PFSK-1 (cell line): ENCODE data around the gene LARP1.

Source experiments
- POLR2AphosphoS5 ChIP-seq: IDR thresholded peaks from 2 replicates; pipeline ENCODE4 v1.6.1; 2012; ENCODE audit warnings: low read depth, mild to moderate bottlenecking, control low read depth, low read length, moderate library complexity
- REST ChIP-seq, 2 experiments: IDR thresholded peaks; 2 replicates each; pipeline versions ENCODE4 v1.6.1 to v1.8.0; 2011 to 2012; ENCODE audit warnings: low read depth in 2 of 2, low read length in 2 of 2, control low read depth in 1 of 2, inconsistent platforms in 1 of 2, mild to moderate bottlenecking in 1 of 2, moderate library complexity in 1 of 2; ENCODE audit not compliant: insufficient read depth in 1 of 2
- SIN3A ChIP-seq: IDR thresholded peaks from 2 replicates; pipeline ENCODE4 v1.6.1; 2012; ENCODE audit warnings: mild to moderate bottlenecking, low read length, moderate library complexity, borderline replicate concordance; ENCODE audit not compliant: insufficient read depth
- TAF1 ChIP-seq: IDR thresholded peaks from 2 replicates; pipeline ENCODE4 v1.6.1; 2012; ENCODE audit warnings: low read length, control low read depth, borderline replicate concordance; ENCODE audit not compliant: insufficient read depth

GRCh38 chr5:154836225-154836624 is 81.0 kb downstream of the LARP1 start:
- TF ChIP-seq SIN3A (no peak), POLR2AphosphoS5 (no peak), TAF1 (no peak), REST (IDR thresholded peaks at IDR 0.05; ENCODE audit: insufficient read depth in 1 of 2, low read depth in 2 of 2, low read length in 2 of 2) (no peak)
